HG02763 (cell line): ENCODE data around the gene FMNL1.
"Not testable (repeated sequence)": the region's sequence is repeated elsewhere in the genome, so short reads cannot be mapped to it uniquely, and the experiment has no call there.

Source experiments
- ATAC-seq: cut with Tn5 transposase; IDR thresholded peaks from one replicate; pipeline ENCODE4 v1.9.1; 2021; ENCODE audit warnings: mild to moderate bottlenecking, moderate library complexity; ENCODE audit not compliant: unreplicated experiment

The FMNL1 gene

DNA sequence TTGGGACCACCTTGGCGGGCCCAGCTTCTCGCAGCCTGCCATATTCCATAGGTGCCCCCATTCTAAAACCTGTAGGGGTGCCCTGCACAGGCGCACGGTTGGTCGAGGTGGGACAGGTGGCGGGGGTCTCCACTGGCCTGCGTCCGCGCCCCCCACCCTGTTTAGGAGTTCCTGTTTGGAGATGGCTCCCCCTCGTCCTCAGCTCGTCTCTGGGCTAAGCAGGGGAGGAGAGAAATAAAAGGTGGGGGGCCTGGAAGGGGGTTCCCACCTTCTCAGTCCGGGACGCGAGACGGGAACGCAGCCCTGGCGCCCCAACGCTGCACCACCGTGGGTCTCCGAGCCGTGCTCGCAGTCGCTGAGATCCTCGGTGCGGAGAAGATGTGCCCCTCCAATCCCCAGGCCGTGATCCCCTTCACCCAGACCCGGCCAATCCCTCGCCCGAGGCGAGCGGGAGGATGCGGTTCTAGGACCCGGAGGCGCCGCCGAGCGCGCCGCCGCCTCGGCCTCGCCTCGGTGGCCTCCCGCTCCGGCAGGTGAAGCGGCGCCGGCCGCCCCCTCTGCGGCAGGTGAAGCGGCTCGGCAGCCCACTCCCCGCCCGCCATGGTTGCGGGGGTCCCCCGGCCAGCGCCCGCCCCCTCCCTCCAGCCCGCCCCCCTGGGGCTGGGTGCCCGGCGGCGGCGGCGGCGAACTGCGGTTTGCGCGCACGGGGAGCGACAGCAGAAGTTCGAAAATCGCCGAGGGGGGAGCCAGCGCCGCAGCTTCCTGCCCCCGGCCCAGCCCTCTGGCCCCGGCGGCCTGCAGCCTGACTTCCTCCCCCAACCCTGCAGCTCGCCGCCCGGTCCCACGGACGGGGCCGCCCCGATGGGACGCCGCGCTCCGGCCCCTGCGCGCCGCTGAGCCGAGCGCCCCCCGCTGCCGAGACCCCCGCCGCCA lies at the start of gene FMNL1:
Gene FMNL1, plus strand, starts transcription at position 805 of the 933 bp plus-strand sequence. CDS start 240 bp downstream, outside the sequence.
- ATAC-seq, result peak; percentile 24

- ATAC-seq, result no peak
Measured at GRCh38 chr17:45172232-45172540, 49.5 kb upstream of the FMNL1 start.

DNA sequence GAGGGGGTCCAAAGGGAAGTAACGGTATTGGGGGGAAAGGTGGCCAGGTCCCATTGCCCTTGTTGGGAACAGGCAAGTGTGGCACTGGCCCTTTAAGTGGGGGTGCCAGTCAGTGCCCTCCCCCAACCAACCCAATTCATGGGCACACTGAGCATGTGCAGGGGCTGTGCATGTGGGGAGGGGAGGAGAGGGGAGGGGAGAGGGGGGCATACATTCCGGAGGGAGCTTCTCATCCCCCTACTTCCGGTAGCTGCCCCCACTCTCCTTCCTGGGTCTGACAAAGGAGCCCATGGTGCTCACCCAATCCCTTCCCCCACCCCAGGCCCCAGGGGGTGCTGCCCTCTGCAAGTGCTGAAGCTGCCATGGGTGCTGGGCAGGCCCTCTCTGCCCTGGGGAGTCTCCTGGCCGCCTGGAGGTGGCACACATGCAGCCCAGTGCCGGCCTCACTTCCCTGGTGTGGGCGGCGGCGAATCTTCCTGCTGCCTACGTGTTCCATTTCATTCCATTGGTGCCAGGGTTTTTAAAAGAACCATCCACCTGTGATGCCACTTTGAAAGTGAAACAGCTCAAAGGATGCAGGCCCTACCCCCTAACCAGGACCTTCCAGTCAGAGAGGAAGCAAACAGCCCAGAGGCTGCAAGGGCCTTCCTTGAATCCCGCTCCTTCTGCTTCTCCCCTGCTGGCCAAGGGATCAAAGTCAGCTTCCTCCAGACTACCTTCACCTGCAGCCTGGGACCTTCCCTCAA lies 49.0 kb upstream of the FMNL1 start:
- peak; percentile 53 for ATAC-seq

DNA sequence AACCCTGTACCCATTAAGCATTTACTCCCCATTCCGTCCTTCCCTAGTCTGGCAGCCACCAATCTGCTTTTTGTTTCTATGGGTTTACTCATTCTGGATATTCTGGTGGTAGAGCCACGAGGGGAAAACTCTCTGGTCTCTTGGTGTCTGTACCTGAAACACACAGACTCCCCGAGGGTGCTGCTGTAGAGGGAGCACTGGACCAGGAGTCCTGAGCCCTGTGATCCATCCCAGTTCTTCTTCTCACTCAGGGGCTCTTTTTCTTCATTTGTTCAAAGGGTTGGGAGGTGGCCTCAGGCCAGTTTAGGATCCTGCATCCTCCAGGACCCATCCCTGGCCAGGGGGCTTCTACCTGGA lies 45.9 kb upstream of the FMNL1 start:
- ATAC-seq, result no peak

- ATAC-seq, result no peak
Measured at GRCh38 chr17:45177563-45177962, 44.1 kb upstream of the FMNL1 start.

- ATAC-seq, result no peak
Measured at GRCh38 chr17:45184144-45184543, 37.5 kb upstream of the FMNL1 start.

- ATAC-seq, result no peak
Measured at GRCh38 chr17:45186801-45187354, 34.8 kb upstream of the FMNL1 start.

DNA sequence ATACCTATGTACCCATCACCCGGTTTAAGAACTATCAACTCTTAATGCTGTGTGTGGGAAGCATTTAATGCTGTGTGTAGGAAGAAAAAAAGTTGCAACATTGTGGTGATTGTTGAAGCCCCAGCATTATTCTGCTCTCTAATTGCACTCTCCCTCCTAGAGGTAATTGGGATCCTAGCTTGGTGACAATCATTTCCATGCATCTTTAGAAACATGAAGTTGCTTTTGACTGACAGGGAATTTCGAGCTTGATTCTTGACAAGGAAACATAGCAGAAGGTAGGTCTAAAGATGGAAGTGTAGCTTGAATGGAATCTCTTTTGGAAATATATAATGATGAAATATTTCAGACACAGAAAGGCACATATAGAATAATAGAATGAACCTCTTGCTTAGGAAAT lies 32.7 kb upstream of the FMNL1 start:
- ATAC-seq, result no peak

- no peak for ATAC-seq
Measured at GRCh38 chr17:45190503-45191255, 31.0 kb upstream of the FMNL1 start.

- ATAC-seq, result no peak
Measured at GRCh38 chr17:45195424-45195823, 26.3 kb upstream of the FMNL1 start.

- no peak for ATAC-seq
Measured at GRCh38 chr17:45197108-45197507, 24.6 kb upstream of the FMNL1 start.

GRCh38 chr17:45197555-45198334 lies 23.9 kb upstream of the FMNL1 start:
- ATAC-seq, result peak; percentile 76

GRCh38 chr17:45200701-45201100 lies 21.0 kb upstream of the FMNL1 start:
- no peak for ATAC-seq

GRCh38 chr17:45201457-45201856 lies 20.2 kb upstream of the FMNL1 start:
- ATAC-seq, result no peak

DNA sequence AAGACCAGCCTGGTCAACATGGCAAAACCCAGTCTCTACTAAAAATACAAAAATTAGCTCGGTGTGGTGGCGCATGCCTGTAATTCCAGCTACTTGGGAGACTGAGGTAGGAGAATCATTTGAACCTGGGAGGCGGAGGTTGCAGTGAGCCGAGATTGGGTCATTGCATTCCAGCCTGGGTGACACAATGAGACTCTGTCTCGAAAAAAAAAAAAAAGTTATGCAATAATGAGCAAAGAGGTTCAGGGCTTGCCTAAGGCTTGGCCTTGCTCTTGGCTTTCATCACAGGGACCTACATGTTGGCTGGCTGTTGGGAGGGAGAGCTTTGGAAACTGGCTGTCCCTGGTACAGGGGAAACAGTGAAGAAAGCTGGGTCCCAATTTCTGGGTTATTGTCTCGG lies 19.8 kb upstream of the FMNL1 start:
- not testable (repeated sequence) for ATAC-seq

DNA sequence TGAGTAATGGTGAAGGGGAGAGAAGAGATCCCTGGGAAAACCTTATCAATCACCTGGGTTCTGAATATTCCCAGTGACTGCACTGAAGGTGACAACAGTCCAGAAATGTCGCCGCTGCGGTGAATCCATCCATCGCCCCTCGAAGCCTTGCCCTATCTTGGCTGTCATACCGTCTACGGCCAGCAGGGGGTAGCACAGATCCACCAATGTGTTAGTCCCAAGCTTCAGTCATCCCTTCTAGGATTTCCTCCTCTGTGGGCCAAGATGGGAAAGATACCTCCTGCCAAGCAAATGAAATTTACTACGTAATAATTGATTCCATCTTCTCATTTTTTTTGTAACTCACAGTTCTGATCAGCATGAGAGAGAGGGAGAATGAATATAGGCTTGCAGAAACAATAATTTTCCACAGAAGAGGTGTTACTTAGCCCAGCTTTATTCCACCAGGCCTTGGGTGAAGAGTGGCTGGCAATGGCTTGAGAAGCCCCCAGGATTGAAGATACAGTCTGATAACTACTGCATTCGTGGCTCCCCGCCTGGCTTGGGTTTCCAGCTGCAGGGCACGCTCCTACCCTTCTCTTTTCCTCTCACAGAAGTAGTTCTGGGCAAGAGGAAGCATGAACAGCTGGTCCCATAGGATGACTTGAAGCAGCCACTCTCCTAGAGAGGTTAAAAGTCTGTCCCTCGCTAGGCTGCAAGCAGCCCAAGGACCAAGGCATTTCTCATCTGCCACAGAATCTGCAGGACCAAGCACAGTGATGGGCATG lies 2.6 kb upstream of the FMNL1 start:
- no peak for ATAC-seq

GRCh38 chr17:45220079-45220478 lies 1.6 kb upstream of the FMNL1 start:
- ATAC-seq, result no peak

- ATAC-seq, result no peak
Measured at GRCh38 chr17:45222014-45222288, 266 bp downstream of the FMNL1 start.

- no peak for ATAC-seq
Measured at GRCh38 chr17:45222289-45222995, 757 bp downstream of the FMNL1 start.
